Breast epithelium (tissue), 4 donors: ENCODE measurements around the gene ANKRD35. TPM values are rescaled to one million over a fixed set of nuclear protein-coding genes. Genes with fewer than 3 reads are reported as not detected.
A peak's percentile ranks its signal among the peaks of the same experiment; 100 is the strongest.

Source experiments
- DNase-seq, 2 donors: peaks; one replicate each; pipeline ENCODE4 v3.0.0-alpha.2; 2019; ENCODE audit warnings: low spot score in 2 of 2
- H3K27ac ChIP-seq, 2 donors: fragments of 200-600 bp; sonication (generic) in 1 of 2; one replicate each; pipeline ENCODE4 v1.5.1; 2016 to 2019; ENCODE audit warnings: mild to moderate bottlenecking in 1 of 2
- H3K27me3 ChIP-seq, 2 donors: fragments of 200-600 bp; sonication (generic) in 1 of 2; one replicate each; pipeline versions ENCODE4 v1.5.1 to v1.6.0; 2017 to 2019; ENCODE audit warnings: control low read depth in 1 of 2, mild to moderate bottlenecking in 1 of 2
- H3K36me3 ChIP-seq: fragments of 200-600 bp; one replicate; pipeline ENCODE4 v1.5.1; 2019
- H3K4me1 ChIP-seq, 2 donors: fragments of 200-600 bp; sonication (generic); one replicate each; pipeline ENCODE4 v1.5.1; 2016 to 2019; ENCODE audit warnings: control low read depth in 1 of 2
- H3K4me3 ChIP-seq, 3 donors: fragments of 200-600 bp; sonication (generic); 1 replicate in 2 of 3; 2 replicates in 1 of 3; pipeline ENCODE4 v1.5.1; 2016 to 2019; ENCODE audit warnings: mild to moderate bottlenecking in 3 of 3, moderate library complexity in 2 of 3
- H3K9me3 ChIP-seq, 2 donors: fragments of 200-600 bp; sonication (generic) in 1 of 2; one replicate each; pipeline ENCODE4 v1.5.1; 2016 to 2019; ENCODE audit warnings: control low read depth in 1 of 2
- POLR2A ChIP-seq: fragments of 450-650 bp; IDR thresholded peaks from one replicate; pipeline ENCODE4 v1.6.1; 2016; ENCODE audit warnings: antibody characterized with exemption, mild to moderate bottlenecking, moderate library complexity
- POLR2AphosphoS5 ChIP-seq, 3 donors: sonication (generic); formaldehyde crosslinking; IDR thresholded peaks; one replicate each; pipeline ENCODE4 v1.6.1; 2017; ENCODE audit warnings: antibody characterized with exemption in 3 of 3
- intact Hi-C: fragments of 100-400 bp; cut with DNase I; formaldehyde crosslinking; loops from one replicate; pipeline ENCODE4 v1.15.1; 2023; ENCODE audit warnings: low total_unique reads
- total RNA-seq, 3 donors: library from RNA; depleted of rRNA; stranded (reverse); fragments of >200 nt; gene quantifications; one replicate each; pipeline ENCODE4 v1.1.0, GENCODE V29; 2016
- TF ChIP-seq, protein P1 (sequence below), 3 donors: fragments of 450-650 bp; IDR thresholded peaks; one replicate each; pipeline ENCODE4 v1.5.1; 2016 to 2017; ENCODE audit warnings: antibody characterized with exemption in 3 of 3, mild to moderate bottlenecking in 3 of 3, moderate library complexity in 3 of 3

The ANKRD35 gene
- total RNA-seq, 3 donors from 2014 or later, result 6.4 to 10.2 (median 7.0) TPM

GRCh38 chr1:145859491-145860023, 26.1 kb downstream of the ANKRD35 start:
- Histone ChIP-seq H3K4me3 (peak overlapping the region; percentile 78 to 83 (median 83)), H3K9me3 (no peaks in the 10 kb centered on the region), H3K4me1 (peaks cover 0 to 10% of the 10 kb centered on the region in 2 donors), H3K36me3 (peaks cover 8% of the 10 kb centered on the region), H3K27ac (peak overlapping the region; percentile 92 to 94), H3K27me3 (no peaks in the 10 kb centered on the region)
- TF ChIP-seq, protein P1, sequence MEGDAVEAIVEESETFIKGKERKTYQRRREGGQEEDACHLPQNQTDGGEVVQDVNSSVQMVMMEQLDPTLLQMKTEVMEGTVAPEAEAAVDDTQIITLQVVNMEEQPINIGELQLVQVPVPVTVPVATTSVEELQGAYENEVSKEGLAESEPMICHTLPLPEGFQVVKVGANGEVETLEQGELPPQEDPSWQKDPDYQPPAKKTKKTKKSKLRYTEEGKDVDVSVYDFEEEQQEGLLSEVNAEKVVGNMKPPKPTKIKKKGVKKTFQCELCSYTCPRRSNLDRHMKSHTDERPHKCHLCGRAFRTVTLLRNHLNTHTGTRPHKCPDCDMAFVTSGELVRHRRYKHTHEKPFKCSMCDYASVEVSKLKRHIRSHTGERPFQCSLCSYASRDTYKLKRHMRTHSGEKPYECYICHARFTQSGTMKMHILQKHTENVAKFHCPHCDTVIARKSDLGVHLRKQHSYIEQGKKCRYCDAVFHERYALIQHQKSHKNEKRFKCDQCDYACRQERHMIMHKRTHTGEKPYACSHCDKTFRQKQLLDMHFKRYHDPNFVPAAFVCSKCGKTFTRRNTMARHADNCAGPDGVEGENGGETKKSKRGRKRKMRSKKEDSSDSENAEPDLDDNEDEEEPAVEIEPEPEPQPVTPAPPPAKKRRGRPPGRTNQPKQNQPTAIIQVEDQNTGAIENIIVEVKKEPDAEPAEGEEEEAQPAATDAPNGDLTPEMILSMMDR (IDR thresholded peaks at IDR 0.05), result peak in 2 of 3 donors; percentile 6 to 36
- TF ChIP-seq POLR2AphosphoS5 (IDR thresholded peaks at IDR 0.05), result peak in 1 of 3 donors; percentile 21
- TF ChIP-seq POLR2A, result peak; percentile 67
- intact Hi-C loops, result loop anchor here (10.0 kb wide), 1 partner anchor 155 kb away; no protein-coding TSS in a partner anchor
- peak; percentile 88 to 90 for DNase-seq

GRCh38 chr1:145858901-145859490, 26.7 kb downstream of the ANKRD35 start, which contains the start of gene PIAS3:
TSS of gene PIAS3 (minus strand) at chr1:145859081. CDS start at chr1:145858990, 91 bp downstream.
- TF ChIP-seq POLR2A, result no peak
- peak; percentile 31 to 71 (median 54) for TF ChIP-seq POLR2AphosphoS5 (IDR thresholded peaks at IDR 0.05)
- DNase-seq, result peak; percentile 93 to 94
- Histone ChIP-seq H3K4me3 (peak within 1 kb of the TSS; percentile 78 to 83 (median 83)), H3K4me1 (peaks cover 0 to 10% of the 10 kb centered on the region in 2 donors), H3K36me3 (peaks cover 8% of the 10 kb centered on the region), H3K27ac (peak within 1 kb of the TSS; percentile 92 to 94), H3K9me3 (no peaks in the 10 kb centered on the region), H3K27me3 (no peaks in the 10 kb centered on the region)
- intact Hi-C loops, result loop anchor here (10.0 kb wide), 1 partner anchor 156 kb away; no protein-coding TSS in a partner anchor

- TF ChIP-seq POLR2A, result no peak
- intact Hi-C loops, result loop anchor here (10.0 kb wide), 1 partner anchor 156 kb away; no protein-coding TSS in a partner anchor
- peaks cover 8% of the 10 kb centered on the region for H3K36me3 ChIP-seq
- peak; percentile 61 to 65 for DNase-seq
- no peaks in the 10 kb centered on the region for H3K9me3 ChIP-seq
- peak overlapping the region; percentile 92 to 94 for H3K27ac ChIP-seq
- peaks cover 0 to 10% of the 10 kb centered on the region in 2 donors for H3K4me1 ChIP-seq
- peak overlapping the region; percentile 78 to 83 (median 83) for H3K4me3 ChIP-seq
- no peaks in the 10 kb centered on the region for H3K27me3 ChIP-seq
Measured at GRCh38 chr1:145858238-145858900, 27.3 kb downstream of the ANKRD35 start.

- no peak for TF ChIP-seq POLR2A
- TF ChIP-seq POLR2AphosphoS5 (IDR thresholded peaks at IDR 0.05), result no peak
- TF ChIP-seq, protein P1 (IDR thresholded peaks at IDR 0.05), result no peak
- Histone ChIP-seq H3K4me1 (peaks cover 0 to 10% of the 10 kb centered on the region in 2 donors), H3K4me3 (peak overlapping the region in 1 of 3 donors; percentile 78), H3K27ac (peak overlapping the region; percentile 8 to 34), H3K36me3 (peaks cover 8% of the 10 kb centered on the region), H3K27me3 (no peaks in the 10 kb centered on the region), H3K9me3 (no peaks in the 10 kb centered on the region)
- intact Hi-C loops, result loop anchor here (10.0 kb wide), 1 partner anchor 158 kb away; no protein-coding TSS in a partner anchor
- no peak for DNase-seq
Measured at GRCh38 chr1:145857170-145857569, 28.5 kb downstream of the ANKRD35 start.

- TF ChIP-seq POLR2A, result no peak
- TF ChIP-seq, protein P1 (IDR thresholded peaks at IDR 0.05), result no peak
- no peak for TF ChIP-seq POLR2AphosphoS5 (IDR thresholded peaks at IDR 0.05)
- Histone ChIP-seq H3K27me3 (no peaks in the 10 kb centered on the region), H3K36me3 (peaks cover 13% of the 10 kb centered on the region), H3K27ac (no peak overlapping the region), H3K9me3 (no peaks in the 10 kb centered on the region), H3K4me1 (peaks cover 0 to 10% of the 10 kb centered on the region in 2 donors), H3K4me3 (no peak overlapping the region)
- intact Hi-C loops, result loop anchor here (10.0 kb wide), 1 partner anchor 159 kb away; no protein-coding TSS in a partner anchor
- no peak for DNase-seq
Measured at GRCh38 chr1:145855426-145855948, 30.2 kb downstream of the ANKRD35 start.
